NCI-H446 (cell line): ENCODE measurements around the gene CFAP299.
"Not testable (repeated sequence)": the region's sequence is repeated elsewhere in the genome, so short reads cannot be mapped to it uniquely, and the experiment has no call there.

Experiments used
- DNase-seq, 2 experiments: peaks; one replicate each; lab custom pipeline; 2025; lab: John Stamatoyannopoulos, UW

The CFAP299 gene

GRCh38 chr4:80335554-80336358 is at the start of gene CFAP299:
TSS of gene CFAP299 (plus strand) at chr4:80335730.
- DNase-seq: peak; percentile 52 to 78

GRCh38 chr4:80286451-80286850 is 49.1 kb upstream of the CFAP299 start:
- DNase-seq: no peak

GRCh38 chr4:80290665-80291064 is 44.9 kb upstream of the CFAP299 start:
- not testable (repeated sequence) for DNase-seq

GRCh38 chr4:80294206-80294605 is 41.3 kb upstream of the CFAP299 start:
- DNase-seq: no peak

- DNase-seq: peak in 1 of 2 experiments; percentile 5
Measured at GRCh38 chr4:80295336-80295735, 40.2 kb upstream of the CFAP299 start.

- no peak for DNase-seq
Measured at GRCh38 chr4:80295826-80296225, 39.7 kb upstream of the CFAP299 start.

GRCh38 chr4:80301884-80302283 is 33.6 kb upstream of the CFAP299 start:
- DNase-seq: no peak

- DNase-seq: no peak
Measured at GRCh38 chr4:80302616-80303223, 32.8 kb upstream of the CFAP299 start.

- no peak for DNase-seq
Measured at GRCh38 chr4:80305466-80305865, 30.1 kb upstream of the CFAP299 start.

- DNase-seq: no peak
Measured at GRCh38 chr4:80306260-80306659, 29.3 kb upstream of the CFAP299 start.

GRCh38 chr4:80307183-80307735 is 28.3 kb upstream of the CFAP299 start:
- DNase-seq: no peak

GRCh38 chr4:80307774-80308465 is 27.6 kb upstream of the CFAP299 start:
- no peak for DNase-seq

GRCh38 chr4:80308466-80308822 is 27.1 kb upstream of the CFAP299 start:
- no peak for DNase-seq

- no peak for DNase-seq
Measured at GRCh38 chr4:80309294-80310004, 26.1 kb upstream of the CFAP299 start.

GRCh38 chr4:80311130-80311529 is 24.4 kb upstream of the CFAP299 start:
- no peak for DNase-seq

GRCh38 chr4:80312124-80312523 is 23.4 kb upstream of the CFAP299 start:
- no peak for DNase-seq

GRCh38 chr4:80313627-80314026 is 21.9 kb upstream of the CFAP299 start:
- no peak for DNase-seq

GRCh38 chr4:80315848-80316247 is 19.7 kb upstream of the CFAP299 start:
- not testable (repeated sequence) for DNase-seq

- no peak for DNase-seq
Measured at GRCh38 chr4:80321341-80321740, 14.2 kb upstream of the CFAP299 start.

GRCh38 chr4:80321776-80322175 is 13.8 kb upstream of the CFAP299 start:
- DNase-seq: no peak

GRCh38 chr4:80322716-80323115 is 12.8 kb upstream of the CFAP299 start:
- no peak for DNase-seq

- DNase-seq: no peak
Measured at GRCh38 chr4:80324171-80324570, 11.4 kb upstream of the CFAP299 start.
